GM23248 (cell line): ENCODE measurements around the gene TM9SF3.

ENCODE experiments used
- EZH2 ChIP-seq: fragments of 200-600 bp; sonication (generic); IDR thresholded peaks from 2 replicates; pipeline ENCODE4 v1.6.1; 2018; ENCODE audit warnings: antibody characterized with exemption, mild to moderate bottlenecking; ENCODE audit not compliant: insufficient read depth, poor library complexity, severe bottlenecking
- EZH2phosphoT487 ChIP-seq: fragments of 200-600 bp; sonication (generic); IDR thresholded peaks from 2 replicates; pipeline ENCODE4 v1.6.1; 2018; ENCODE audit warnings: antibody characterized with exemption, moderate library complexity, mild to moderate bottlenecking, low read depth; ENCODE audit not compliant: insufficient read depth

- TF ChIP-seq EZH2 (no peak), EZH2phosphoT487 (no peak)
Measured at GRCh38 chr10:96619796-96620773, 33.3 kb upstream of the TM9SF3 start.
